NCI-H226 (cell line): ENCODE measurements around the gene CD36.

Experiments
- DNase-seq: peaks from one replicate; pipeline ENCODE4 v3.0.0-alpha.2; 2015

Gene CD36

DNA sequence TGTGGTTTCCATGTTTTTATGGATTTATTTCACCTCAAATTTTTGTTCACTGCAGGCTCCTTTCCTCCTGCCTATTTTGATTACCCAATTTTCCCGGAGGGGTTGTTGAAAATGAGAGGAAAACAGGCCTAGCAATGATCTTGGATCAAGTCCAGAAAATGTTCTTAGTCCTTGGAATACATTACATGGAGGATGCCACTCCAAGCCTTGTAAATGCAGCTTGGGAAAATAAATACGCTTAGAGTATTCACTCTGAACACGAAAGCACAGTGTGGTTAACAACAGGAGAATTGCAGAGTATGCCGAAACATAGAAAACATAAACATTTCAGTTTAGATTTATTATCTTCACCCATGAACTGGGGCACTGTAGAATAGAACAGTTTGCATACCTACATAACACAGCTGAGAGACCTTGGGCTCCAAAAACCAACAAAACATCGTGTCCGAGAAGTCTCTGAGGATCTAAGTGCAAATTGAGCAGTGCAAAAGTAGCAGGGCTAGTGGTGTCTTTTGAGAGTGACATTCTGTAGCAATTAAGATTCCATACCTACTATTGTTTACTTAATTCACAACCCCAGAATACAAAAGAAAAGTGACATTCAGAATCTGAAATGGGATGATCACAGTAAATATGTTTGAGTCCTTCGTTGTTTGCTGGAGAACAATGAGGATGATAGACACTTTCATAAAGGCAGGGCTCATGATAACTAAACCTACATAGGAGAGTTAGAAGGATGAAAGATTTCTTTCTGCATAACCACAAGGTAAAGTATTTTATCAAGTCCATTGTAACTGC is 7.6 kb upstream of the CD36 start:
- DNase-seq, result no peak

- DNase-seq, result no peak
Measured at GRCh38 chr7:80631421-80631820, 7.0 kb upstream of the CD36 start.

DNA sequence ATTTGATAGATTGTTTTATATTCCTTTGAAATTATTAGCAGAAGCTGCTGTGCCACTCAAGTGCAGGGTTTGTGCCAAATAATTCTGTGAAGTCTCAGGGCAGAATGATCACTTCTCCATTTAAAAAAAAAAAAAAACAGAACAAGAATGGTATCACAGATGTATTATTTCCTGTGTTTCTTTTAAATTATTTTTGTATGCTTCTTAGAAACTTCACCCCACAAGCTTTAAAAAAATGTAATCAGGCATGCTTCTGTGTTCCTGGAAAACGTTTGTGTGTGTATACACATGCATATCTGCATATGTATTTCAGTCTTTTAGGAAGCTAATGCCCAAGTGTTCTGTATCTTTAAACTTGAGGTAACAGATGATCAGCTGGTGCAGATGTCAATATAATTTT is 6.3 kb upstream of the CD36 start:
- DNase-seq, result no peak

- DNase-seq, result no peak
Measured at GRCh38 chr7:80632819-80633218, 5.6 kb upstream of the CD36 start.

- DNase-seq, result peak; percentile 56
Measured at GRCh38 chr7:80634505-80634904, 3.9 kb upstream of the CD36 start.

- no peak for DNase-seq
Measured at GRCh38 chr7:80635533-80635932, 2.9 kb upstream of the CD36 start.

GRCh38 chr7:80635998-80636397 is 2.4 kb upstream of the CD36 start:
- DNase-seq, result no peak

- no peak for DNase-seq
Measured at GRCh38 chr7:80636709-80637108, 1.7 kb upstream of the CD36 start.

DNA sequence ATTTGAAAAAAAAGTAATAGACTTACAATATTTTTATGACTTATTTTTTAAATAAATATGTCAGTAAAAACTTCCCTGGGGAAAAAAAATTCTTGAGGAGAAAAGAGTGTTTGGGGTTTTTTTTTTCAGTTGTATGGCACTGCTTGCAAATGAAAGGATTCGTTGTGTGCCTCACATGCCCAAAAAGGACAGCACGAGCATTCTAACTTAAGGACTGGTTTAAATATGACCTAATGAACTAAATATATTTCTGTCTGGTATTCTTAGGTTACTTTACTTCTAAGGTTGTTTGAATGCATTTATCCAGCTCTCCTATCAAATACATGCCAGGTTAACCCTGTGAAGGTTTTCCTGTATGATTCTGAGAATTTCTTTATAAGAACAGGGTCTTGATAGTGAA is 988 bp upstream of the CD36 start:
- DNase-seq, result no peak

GRCh38 chr7:80639011-80639410 is 569 bp downstream of the CD36 start:
- no peak for DNase-seq

DNA sequence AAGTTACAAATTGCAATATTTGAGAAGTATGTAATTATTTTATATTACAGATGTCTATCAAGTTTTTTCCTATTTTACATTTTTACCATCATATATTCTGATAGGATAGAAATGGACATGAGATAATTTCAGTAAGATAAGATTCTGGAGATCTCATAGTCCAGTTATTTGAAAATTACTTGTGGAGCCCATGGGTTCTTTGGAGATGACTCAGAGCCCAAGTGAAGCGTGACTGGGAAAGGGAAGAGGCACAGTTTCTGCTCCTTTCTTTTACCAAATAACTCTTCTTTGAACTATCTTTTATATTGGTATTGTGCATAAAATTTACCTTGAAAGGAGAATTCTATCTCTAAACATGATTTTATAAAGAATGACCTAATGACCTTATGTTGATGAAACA is 2.4 kb downstream of the CD36 start:
- DNase-seq, result peak; percentile 82

- no peak for DNase-seq
Measured at GRCh38 chr7:80641548-80641947, 3.1 kb downstream of the CD36 start.

- no peak for DNase-seq
Measured at GRCh38 chr7:80642871-80643270, 4.4 kb downstream of the CD36 start.

DNA sequence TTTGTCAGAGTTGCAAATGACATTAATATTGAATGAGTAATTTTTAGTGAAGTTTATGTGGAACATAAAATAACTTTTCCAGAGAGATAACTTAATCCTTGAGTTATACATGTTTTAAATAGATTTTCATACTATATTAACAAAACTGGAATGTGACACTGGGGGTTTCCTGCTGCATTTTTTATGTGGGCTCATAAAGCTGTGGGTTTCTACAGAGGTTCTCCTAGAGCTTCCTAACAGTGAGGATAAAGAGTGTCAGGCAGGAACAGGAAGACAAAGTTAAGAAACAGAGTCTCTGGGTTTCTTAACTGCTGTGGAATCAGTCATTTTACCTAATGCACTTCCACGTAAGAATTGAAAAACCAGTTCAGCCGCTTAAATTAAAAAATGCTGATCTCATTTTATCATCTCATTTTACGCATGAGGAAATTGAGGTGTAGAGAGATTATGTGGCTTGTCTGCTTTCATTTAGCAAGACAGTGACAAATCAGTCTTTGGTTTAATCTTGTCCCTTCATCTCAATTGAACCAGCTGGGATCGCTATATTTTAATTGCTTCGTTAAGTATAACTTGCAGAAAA is 5.0 kb downstream of the CD36 start:
- DNase-seq, result no peak

DNA sequence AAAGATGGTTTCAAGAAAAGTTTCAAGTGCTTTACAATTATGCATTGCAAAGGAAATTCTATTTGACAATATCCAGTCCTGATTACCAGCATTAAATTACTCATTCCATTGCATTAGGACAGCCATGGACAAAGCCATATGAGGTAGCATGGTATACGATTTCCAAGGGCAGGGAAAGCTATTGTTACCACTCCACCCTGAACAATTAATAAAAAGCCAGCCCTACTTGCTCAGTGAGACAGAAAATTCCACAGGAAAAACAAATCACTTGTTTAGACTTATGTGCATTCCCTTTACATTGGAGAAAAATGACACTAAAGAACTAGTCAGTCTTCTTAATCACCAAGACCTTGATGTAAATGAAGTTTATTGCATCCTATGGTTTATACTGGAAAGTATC is 5.6 kb downstream of the CD36 start:
- DNase-seq, result no peak

DNA sequence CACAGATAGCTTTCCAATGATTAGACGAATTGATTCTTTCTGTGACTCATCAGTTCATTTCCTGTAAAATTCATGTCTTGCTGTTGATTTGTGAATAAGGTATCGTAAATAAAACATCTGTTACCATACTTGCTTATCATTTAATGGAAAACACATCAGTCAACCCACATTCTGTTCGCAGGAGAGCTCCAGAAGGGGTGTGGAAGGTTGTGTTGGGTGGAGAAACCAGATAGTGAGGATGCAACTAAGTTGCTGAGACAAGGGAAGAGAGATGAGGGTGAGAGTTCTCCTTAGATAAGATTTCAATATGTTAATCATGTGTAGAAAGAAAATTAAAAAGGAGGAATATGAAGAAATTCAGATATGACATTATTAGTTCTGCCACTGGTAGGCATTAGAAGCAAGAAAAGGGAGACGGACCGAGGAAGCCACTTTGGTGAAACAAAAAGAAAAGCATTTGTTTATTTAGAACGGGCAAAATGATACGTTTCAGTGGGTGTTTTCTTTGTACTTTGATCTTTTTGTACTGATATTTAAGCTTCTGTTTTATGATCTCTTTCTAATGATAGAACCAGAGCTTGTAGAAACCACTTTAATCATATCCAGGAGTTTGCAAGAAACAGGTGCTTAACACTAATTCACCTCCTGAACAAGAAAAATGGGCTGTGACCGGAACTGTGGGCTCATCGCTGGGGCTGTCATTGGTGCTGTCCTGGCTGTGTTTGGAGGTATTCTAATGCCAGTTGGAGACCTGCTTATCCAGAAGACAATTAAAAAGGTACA is 7.8 kb downstream of the CD36 start:
- DNase-seq, result no peak

DNA sequence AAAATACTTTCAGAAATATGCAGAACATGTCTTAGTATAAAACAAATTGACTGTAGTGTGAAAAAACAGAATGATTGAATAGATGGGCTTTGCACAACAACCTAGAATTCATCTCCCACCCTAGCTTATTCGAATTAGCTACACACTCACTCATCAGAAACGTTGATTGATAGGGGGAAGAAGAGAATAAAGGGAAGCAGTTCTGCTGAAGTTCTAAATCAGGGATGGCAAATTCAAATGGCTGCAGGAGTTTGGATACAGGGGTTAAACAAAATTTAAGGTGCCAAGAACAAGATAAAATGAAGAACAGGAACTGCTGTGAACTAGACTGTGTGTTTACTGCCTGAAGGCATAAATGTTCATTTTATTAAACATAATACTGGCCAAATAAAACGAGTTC is 9.0 kb downstream of the CD36 start:
- no peak for DNase-seq

- no peak for DNase-seq
Measured at GRCh38 chr7:80648031-80648600, 9.7 kb downstream of the CD36 start.

- no peak for DNase-seq
Measured at GRCh38 chr7:80649011-80649410, 10.6 kb downstream of the CD36 start.

DNA sequence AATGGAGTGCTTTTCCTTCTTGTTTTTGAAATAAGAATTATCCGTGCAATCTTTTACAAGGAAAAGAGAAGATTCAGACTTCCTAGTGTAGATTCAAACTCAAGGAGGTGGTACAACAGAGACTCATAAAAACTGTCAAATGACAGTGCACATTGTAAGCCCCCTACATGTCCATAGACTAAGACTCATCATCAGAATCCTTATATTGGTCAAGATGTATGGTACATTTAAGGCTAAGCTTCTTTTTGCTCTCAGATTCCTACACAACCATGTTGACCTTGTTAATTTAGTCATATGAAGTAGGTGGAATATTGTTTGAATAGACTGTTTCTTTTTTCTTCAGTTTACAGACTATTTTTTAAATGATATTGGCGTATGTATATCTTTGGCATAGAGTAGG is 11.6 kb downstream of the CD36 start:
- DNase-seq, result no peak

GRCh38 chr7:80651471-80651870 is 13.0 kb downstream of the CD36 start:
- DNase-seq, result no peak

- no peak for DNase-seq
Measured at GRCh38 chr7:80653244-80653643, 14.8 kb downstream of the CD36 start.

- no peak for DNase-seq
Measured at GRCh38 chr7:80654887-80655340, 16.5 kb downstream of the CD36 start.

GRCh38 chr7:80656029-80656428 is 17.6 kb downstream of the CD36 start:
- DNase-seq, result no peak
